HEK293T (cell line): ENCODE results near the gene NPHS1.

ENCODE experiments used
- CTCF ChIA-PET: fragments of 350-600 bp; formaldehyde crosslinking; extraction: SDS; loops from one replicate; lab custom pipeline; 2021; ENCODE audit warnings: antibody characterized with exemption, inconsistent platforms; lab: Yijun Ruan, JAX
- POLR2A ChIA-PET: fragments of 350-600 bp; formaldehyde crosslinking; extraction: SDS; loops from one replicate; lab custom pipeline; 2020; ENCODE audit warnings: antibody characterized with exemption, inconsistent platforms; lab: Yijun Ruan, JAX
- DNase-seq: peaks from one replicate; pipeline ENCODE4 v3.0.0; 2012; ENCODE audit warnings: mixed read lengths; ENCODE audit errors: extremely low spot score
- ARNT ChIP-seq: fragments of 450-650 bp; IDR thresholded peaks from 2 replicates; pipeline ENCODE4 v1.6.1; 2017; ENCODE audit warnings: mild to moderate bottlenecking
- BHLHE40 ChIP-seq: fragments of 450-650 bp; IDR thresholded peaks from 2 replicates; pipeline ENCODE4 v1.6.1; 2016; ENCODE audit warnings: mild to moderate bottlenecking, moderate library complexity, borderline replicate concordance
- CTBP1 ChIP-seq: fragments of 450-650 bp; IDR thresholded peaks from 2 replicates; pipeline ENCODE4 v1.6.1; 2016; ENCODE audit warnings: borderline replicate concordance
- ELF4 ChIP-seq: fragments of 450-650 bp; IDR thresholded peaks from 2 replicates; pipeline ENCODE4 v1.6.1; 2017; ENCODE audit warnings: antibody characterized with exemption
- FOXA1 ChIP-seq: fragments of 450-650 bp; IDR thresholded peaks from 2 replicates; pipeline ENCODE4 v1.6.1; 2016; ENCODE audit warnings: mild to moderate bottlenecking
- FOXK2 ChIP-seq: fragments of 450-650 bp; IDR thresholded peaks from 2 replicates; pipeline ENCODE4 v1.6.1; 2016; ENCODE audit warnings: mild to moderate bottlenecking
- FOXM1 ChIP-seq: fragments of 450-650 bp; IDR thresholded peaks from 2 replicates; pipeline ENCODE4 v1.6.1; 2017; ENCODE audit warnings: mild to moderate bottlenecking, borderline replicate concordance
- HDGF ChIP-seq: fragments of 450-650 bp; IDR thresholded peaks from 2 replicates; pipeline ENCODE4 v1.6.1; 2017; ENCODE audit warnings: antibody characterized with exemption, borderline replicate concordance
- L3MBTL2 ChIP-seq: fragments of 450-650 bp; conservative IDR thresholded peaks from 2 replicates; pipeline ENCODE4 v1.6.1; 2016; ENCODE audit warnings: mild to moderate bottlenecking
- LEF1 ChIP-seq: fragments of 450-650 bp; IDR thresholded peaks from 2 replicates; pipeline ENCODE4 v1.6.1; 2017; ENCODE audit warnings: mild to moderate bottlenecking, borderline replicate concordance
- NFRKB ChIP-seq: fragments of 450-650 bp; IDR thresholded peaks from 2 replicates; pipeline ENCODE4 v1.6.1; 2016; ENCODE audit warnings: mild to moderate bottlenecking, moderate library complexity
- SP1 ChIP-seq: fragments of 450-650 bp; IDR thresholded peaks from 2 replicates; pipeline ENCODE4 v1.6.1; 2017
- SUZ12 ChIP-seq: fragments of 450-650 bp; IDR thresholded peaks from 2 replicates; pipeline ENCODE4 v1.6.1; 2016; ENCODE audit warnings: mild to moderate bottlenecking
- TARDBP ChIP-seq: fragments of 450-650 bp; IDR thresholded peaks from 2 replicates; pipeline ENCODE4 v1.6.1; 2016
- ZNF384 ChIP-seq: fragments of 450-650 bp; IDR thresholded peaks from 2 replicates; pipeline ENCODE4 v1.6.1; 2016
- TF ChIP-seq, protein P1 (sequence below): fragments of 450-650 bp; IDR thresholded peaks from 2 replicates; pipeline ENCODE4 v1.6.1; 2016

The NPHS1 gene

DNA sequence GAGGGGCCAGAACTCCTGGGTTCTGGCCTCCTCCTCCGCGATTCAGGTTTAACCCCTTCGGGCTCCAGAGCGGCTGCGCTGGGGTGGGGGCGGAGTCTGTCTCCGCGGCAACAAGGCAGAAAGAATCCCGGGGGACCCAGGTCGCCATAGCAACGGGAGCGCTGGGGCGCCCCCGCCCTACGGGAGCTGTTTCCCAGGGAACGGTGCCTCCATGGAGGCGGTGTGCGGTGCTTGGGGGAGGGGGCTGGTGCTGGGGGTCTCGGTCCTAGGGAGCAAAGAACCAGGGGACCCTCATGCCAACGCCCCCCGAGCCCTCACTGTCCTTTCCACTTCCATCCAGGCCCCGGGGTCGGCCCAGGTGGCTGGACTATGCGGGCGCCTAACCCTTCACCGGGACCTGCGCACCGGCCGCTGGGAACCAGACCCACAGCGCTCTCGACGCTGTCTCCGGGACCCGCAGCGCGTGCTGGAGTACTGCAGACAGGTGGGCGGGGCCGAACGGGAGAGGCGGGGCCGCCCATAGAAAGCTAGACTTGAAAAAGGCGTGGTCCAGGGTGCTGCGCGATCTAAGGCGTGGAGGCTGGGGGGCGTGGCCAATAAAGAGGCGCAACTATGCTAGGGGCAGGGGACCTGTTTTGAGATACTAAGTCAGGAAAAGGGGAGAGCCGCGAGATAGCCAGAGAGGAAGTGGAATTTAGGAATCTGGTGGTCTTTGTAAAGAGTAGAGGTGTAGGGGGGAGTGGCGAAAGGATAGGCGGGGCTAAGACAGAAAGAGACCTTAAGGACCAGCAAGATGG lies 17.2 kb upstream of the NPHS1 start:
- TF ChIP-seq L3MBTL2: peak; percentile 94
- TF ChIP-seq, protein P1, sequence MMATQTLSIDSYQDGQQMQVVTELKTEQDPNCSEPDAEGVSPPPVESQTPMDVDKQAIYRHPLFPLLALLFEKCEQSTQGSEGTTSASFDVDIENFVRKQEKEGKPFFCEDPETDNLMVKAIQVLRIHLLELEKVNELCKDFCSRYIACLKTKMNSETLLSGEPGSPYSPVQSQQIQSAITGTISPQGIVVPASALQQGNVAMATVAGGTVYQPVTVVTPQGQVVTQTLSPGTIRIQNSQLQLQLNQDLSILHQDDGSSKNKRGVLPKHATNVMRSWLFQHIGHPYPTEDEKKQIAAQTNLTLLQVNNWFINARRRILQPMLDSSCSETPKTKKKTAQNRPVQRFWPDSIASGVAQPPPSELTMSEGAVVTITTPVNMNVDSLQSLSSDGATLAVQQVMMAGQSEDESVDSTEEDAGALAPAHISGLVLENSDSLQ: no peak
- ChIA-PET CTCF (interaction anchor here (0.6 to 1.6 kb wide), 2 partner anchors 62 to 257 kb away, joined by 4 to 5 read pairs; no protein-coding TSS in a partner anchor), POLR2A (interaction anchor here (0.6 to 2.7 kb wide), 6 partner anchors 31 to 222 kb away, joined by 3 to 10 read pairs (median 4); partner anchors contain the start of genes COX6B1, LIN37, NFKBID and PSENEN)
- peak; percentile 90 for DNase-seq

DNA sequence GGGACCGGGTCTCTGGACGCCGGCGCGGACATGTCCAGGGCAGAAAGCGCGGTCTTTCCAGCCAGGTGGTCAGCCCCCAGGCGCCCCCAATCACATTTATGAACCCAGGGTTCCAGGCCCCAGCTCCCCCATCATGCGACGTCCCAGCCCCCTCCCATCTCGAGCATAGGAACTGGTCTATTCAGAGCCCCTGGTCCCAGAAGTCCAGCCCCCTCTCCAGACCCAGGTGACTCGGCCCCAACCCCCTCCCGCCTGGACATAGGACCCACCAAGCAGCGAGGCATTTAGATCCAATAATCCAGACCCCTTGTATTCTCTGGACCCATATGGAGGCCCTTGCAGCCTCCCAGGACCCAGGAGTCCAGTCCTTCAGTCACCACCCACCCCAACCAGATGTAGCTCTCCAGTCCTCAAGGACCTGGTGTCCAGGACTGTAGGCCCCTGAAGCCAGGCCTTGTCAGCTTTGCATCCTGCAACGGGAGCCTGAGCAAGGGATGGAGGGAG lies 16.6 kb upstream of the NPHS1 start:
- ChIA-PET POLR2A (interaction anchor here (1.1 to 2.7 kb wide), 3 partner anchors 62 to 221 kb away, joined by 6 to 10 read pairs (median 8); partner anchors contain the start of genes COX6B1 and LIN37), CTCF (no interaction called here)

DNA sequence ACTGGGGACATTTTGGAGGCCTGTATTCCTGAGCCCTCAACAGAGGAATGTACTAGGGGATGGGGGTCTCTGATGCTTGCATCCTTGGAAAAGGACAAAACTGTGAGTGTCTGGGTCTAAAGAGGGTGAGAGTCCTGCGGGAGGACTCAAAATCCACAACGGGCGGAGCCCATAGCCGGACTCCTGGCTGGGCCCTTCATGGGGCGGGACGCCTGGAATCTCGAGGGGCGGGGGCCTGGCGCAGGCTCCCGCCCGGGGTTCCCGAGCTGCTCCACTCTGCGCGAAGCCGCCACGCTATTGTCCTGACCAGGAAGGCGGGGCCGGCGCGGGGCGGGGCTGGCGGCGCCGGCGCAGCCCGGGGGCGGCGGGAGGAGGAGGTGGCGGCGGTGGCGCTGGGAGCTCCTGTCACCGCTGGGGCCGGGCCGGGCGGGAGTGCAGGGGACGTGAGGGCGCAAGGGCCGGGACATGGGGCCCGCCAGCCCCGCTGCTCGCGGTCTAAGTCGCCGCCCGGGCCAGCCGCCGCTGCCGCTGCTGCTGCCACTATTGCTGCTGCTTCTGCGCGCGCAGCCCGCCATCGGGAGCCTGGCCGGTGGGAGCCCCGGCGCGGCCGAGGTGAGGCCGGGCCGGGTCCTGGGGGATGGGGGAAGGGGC lies 16.0 kb upstream of the NPHS1 start, which contains the start of gene APLP1:
TSS of gene APLP1 (plus strand) at position 403 of the 651 bp plus-strand sequence. CDS start at position 466, 63 bp downstream.
- ChIA-PET POLR2A (interaction anchor here (0.8 to 2.7 kb wide), 3 partner anchors 120 to 220 kb away, joined by 3 to 10 read pairs (median 8); partner anchors contain the start of genes COX6B1 and LIN37), CTCF (no interaction called here)
- DNase-seq: peak; percentile 59
- no peak for TF ChIP-seq SUZ12
- no peak for TF ChIP-seq TARDBP
- TF ChIP-seq ELF4: no peak
- TF ChIP-seq FOXK2: no peak
- TF ChIP-seq LEF1: no peak
- no peak for TF ChIP-seq NFRKB
- no peak for TF ChIP-seq ZNF384
- TF ChIP-seq, protein P1: no peak
- no peak for TF ChIP-seq HDGF

More for the DNA sequence above, 16.6 kb upstream of the NPHS1 start:
- no peak for TF ChIP-seq CTBP1
- DNase-seq: no peak

- ChIA-PET POLR2A (no interaction called here), CTCF (no interaction called here)
Observed at GRCh38 chr19:35863018-35863417, 10.7 kb upstream of the NPHS1 start.

DNA sequence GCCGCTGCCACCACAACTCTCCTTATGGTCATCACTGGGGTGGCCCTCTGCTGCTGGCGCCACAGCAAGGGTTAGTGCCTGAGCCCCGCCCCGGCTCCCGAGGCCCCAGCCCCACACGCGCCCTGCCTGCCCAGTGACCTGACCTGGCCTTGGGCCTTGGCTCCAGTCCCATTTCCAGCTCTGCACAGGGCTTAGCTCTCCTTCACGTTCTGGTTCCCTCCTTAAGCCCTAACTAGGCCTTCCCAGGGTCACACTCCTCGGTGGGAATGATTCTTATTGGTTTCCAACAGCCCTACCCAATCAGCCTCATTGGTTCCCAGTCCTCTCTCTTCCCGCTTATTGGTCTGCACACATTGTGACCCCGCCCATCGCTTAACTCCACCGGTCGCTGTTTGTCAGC lies 10.2 kb upstream of the NPHS1 start:
- POLR2A ChIA-PET: no interaction called here
- TF ChIP-seq FOXK2 (no peak), FOXM1 (no peak), L3MBTL2 (no peak), SUZ12 (no peak), ZNF384 (no peak), LEF1 (no peak), HDGF (no peak), ELF4 (no peak), SP1 (no peak), CTBP1 (no peak), TARDBP (no peak), ARNT (no peak), NFRKB (no peak)
- TF ChIP-seq, protein P1: no peak
- DNase-seq: no peak
- CTCF ChIA-PET: no interaction called here

More at GRCh38 chr19:35863018-35863417, 10.7 kb upstream of the NPHS1 start:
- no peak for TF ChIP-seq BHLHE40
- TF ChIP-seq, protein P1: no peak
- no peak for TF ChIP-seq SUZ12
- TF ChIP-seq ELF4: no peak
- TF ChIP-seq HDGF: no peak
- TF ChIP-seq FOXA1: no peak
- TF ChIP-seq ZNF384: no peak
- TF ChIP-seq LEF1: no peak
- TF ChIP-seq NFRKB: no peak
- TF ChIP-seq TARDBP: no peak
- TF ChIP-seq SP1: no peak
- no peak for TF ChIP-seq ARNT
- TF ChIP-seq L3MBTL2: no peak
- no peak for TF ChIP-seq FOXM1
- TF ChIP-seq FOXK2: no peak
- TF ChIP-seq CTBP1: no peak
- no peak for DNase-seq
